Effector memory CD8-positive, alpha-beta T cell (primary cell): ENCODE data around the gene SMAD9.

Experiments used
- ATAC-seq: fragments of 150-1000 bp; cut with Tn5 transposase; replicated peaks from 2 replicates; pipeline ENCODE4 v1.10.0; 2021; ENCODE audit warnings: mild to moderate bottlenecking, moderate library complexity
- DNase-seq, 3 experiments: peaks; one replicate each; pipeline ENCODE4 v3.0.0; 2021
- H3K27ac Mint-ChIP-seq, 2 donors: one replicate each; pipeline ENCODE4 v1.8.0; 2022; ENCODE audit warnings: mild to moderate bottlenecking in 2 of 2, mixed read lengths in 2 of 2, moderate library complexity in 2 of 2
- H3K27me3 Mint-ChIP-seq, 2 donors: one replicate each; pipeline ENCODE4 v1.8.0; 2022; ENCODE audit warnings: mixed read lengths in 2 of 2
- H3K36me3 Mint-ChIP-seq: one replicate; pipeline ENCODE4 v1.8.0; 2022; ENCODE audit warnings: mild to moderate bottlenecking, moderate library complexity, mixed read lengths; ENCODE audit not compliant: insufficient read depth
- H3K4me1 Mint-ChIP-seq, 2 donors: one replicate each; pipeline ENCODE4 v1.8.0; 2022; ENCODE audit warnings: low read depth in 2 of 2, mixed read lengths in 2 of 2
- H3K4me3 Mint-ChIP-seq, 2 donors: one replicate each; pipeline ENCODE4 v1.8.0; 2022; ENCODE audit warnings: mild to moderate bottlenecking in 2 of 2, mixed read lengths in 2 of 2, moderate library complexity in 2 of 2
- H3K9me3 Mint-ChIP-seq, 2 donors: one replicate each; pipeline ENCODE4 v1.8.0; 2022; ENCODE audit warnings: mixed read lengths in 2 of 2

The SMAD9 gene

DNA sequence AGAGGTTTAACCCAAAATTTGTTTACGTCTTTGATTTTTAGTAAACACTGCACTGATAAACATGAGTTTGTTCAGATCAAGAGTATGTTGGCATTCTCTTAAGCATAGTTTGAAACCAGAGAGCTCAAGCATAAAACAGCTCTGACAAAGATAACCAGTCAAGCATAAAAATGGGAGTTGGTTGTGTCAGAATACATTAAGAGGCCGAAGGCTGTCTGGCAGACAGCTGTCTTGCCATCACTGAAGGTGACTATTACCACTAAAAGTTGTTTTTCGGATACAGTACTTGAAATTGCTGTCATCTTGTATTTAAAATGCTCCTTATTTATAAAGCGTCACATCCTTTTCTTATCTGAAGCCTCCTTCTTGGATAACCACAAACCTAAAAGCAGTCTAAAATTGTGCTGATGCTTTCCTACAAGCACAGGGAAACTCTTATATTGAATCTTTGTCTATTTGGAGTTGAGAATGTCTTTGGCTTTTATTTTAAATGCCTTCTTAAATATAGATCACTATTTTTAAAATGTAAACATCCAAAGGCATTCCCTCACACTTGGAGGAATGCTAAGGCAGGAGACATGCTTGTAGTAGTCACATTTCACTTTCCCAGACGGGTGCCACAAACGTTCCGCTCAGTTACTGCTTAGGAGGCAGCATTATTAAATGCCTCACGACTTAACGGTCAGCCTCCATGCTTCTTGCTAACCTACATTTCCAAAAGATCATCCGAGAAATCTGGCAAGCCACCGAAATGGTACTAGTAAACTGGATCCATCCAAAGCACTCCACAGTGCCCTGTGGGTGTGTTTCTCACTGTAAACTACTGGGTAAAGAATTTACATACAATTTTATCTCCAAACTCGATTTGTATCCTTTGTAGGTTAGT, 1.5 kb downstream of the SMAD9 start:
- Mint-ChIP-seq H3K4me1 (peaks cover 6 to 9% of the 10 kb centered on the region in 2 donors), H3K36me3 (peaks cover 2% of the 10 kb centered on the region), H3K27ac (no peak overlapping the region), H3K27me3 (peaks cover 69 to 76% of the 10 kb centered on the region in 2 donors), H3K4me3 (peak overlapping the region; percentile 31 to 36), H3K9me3 (no peaks in the 10 kb centered on the region)
- DNase-seq: no peak
- no peak for ATAC-seq

DNA sequence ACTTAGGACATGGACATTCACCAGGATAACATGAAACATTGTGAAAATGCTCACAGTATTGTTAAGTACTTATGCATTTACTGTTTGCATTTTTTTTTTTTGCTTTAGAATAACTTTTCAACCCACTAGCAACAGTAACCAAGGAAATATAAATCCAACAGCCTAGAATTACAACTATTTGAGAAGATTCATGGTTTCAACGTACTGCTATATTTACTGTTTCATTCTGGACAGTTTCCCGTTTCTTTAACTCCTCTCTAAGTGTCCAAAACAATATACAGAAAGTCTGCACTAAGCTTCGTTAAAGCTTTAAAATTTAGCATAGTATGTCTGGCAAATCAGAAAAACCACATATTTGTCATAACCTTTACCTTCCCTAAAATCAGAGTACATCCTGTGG, 2.7 kb downstream of the SMAD9 start:
- Mint-ChIP-seq H3K4me3 (no peak overlapping the region), H3K27me3 (peaks cover 72 to 76% of the 10 kb centered on the region in 2 donors), H3K9me3 (no peaks in the 10 kb centered on the region), H3K27ac (no peak overlapping the region), H3K36me3 (peaks cover 2% of the 10 kb centered on the region), H3K4me1 (peaks cover 6 to 9% of the 10 kb centered on the region in 2 donors)
- ATAC-seq (no peak), DNase-seq (no peak)

DNA sequence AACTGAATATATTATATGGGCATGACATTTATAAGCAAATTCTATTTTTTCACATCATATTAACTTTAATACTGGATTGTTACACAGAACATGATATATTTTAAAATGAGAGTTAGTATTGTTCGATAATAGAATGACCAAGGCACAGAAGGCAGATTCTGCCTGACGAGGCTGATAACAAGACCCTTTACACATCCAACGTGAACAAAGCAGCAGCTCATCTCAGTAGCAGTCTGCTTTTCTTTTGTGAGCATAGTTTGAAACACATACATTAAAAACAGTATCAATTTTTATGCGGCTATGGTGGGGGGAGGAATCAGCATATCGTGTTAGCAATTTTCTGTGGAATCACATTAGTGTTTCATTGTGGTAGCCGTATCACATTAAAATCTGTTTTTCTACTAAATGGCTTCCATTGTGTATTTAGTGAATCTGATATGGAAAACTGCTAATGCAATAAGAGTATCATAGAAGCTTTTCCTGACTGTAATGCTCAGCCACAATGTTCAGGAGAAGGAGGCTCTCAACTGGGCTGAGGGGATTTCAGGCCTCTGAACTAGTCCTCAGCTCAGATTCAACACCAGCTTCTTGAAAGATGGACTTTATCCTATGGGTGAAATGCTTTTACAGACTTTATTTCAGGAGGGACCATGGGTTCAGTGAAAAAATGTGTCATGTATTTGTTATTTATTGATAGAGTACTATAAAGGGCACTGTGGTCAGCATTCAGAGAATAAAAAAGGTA, 4.0 kb downstream of the SMAD9 start:
- peaks cover 65 to 69% of the 10 kb centered on the region in 2 donors for H3K27me3 Mint-ChIP-seq
- ATAC-seq: no peak
- no peak for DNase-seq
- peaks cover 6 to 9% of the 10 kb centered on the region in 2 donors for H3K4me1 Mint-ChIP-seq
- H3K9me3 Mint-ChIP-seq: no peaks in the 10 kb centered on the region
- H3K4me3 Mint-ChIP-seq: no peak overlapping the region
- no peak overlapping the region for H3K27ac Mint-ChIP-seq
- peaks cover 2% of the 10 kb centered on the region for H3K36me3 Mint-ChIP-seq

DNA sequence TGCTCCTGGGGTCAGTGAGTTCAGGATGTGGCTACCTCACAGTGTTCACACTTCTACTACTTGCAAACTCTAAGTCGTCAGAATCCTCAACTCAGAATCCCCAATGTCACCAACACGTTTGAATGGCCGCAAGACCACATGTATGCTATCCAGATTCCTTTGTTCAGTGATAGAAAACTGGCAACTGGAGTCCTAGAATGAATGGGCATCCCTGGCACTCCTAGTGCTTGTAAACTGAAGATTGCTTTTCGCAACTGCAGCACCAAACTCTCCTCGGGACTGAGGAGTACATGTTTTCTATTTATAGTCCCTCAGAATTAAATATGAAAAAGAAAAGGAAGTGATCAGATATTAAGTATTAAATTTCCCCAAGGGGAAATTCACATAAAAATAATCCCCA, 4.9 kb downstream of the SMAD9 start:
- peaks cover 66 to 67% of the 10 kb centered on the region in 2 donors for H3K27me3 Mint-ChIP-seq
- no peak overlapping the region for H3K27ac Mint-ChIP-seq
- H3K9me3 Mint-ChIP-seq: no peaks in the 10 kb centered on the region
- no peak overlapping the region for H3K4me3 Mint-ChIP-seq
- peaks cover 3 to 6% of the 10 kb centered on the region in 2 donors for H3K4me1 Mint-ChIP-seq
- no peak for DNase-seq
- H3K36me3 Mint-ChIP-seq: peaks cover 2% of the 10 kb centered on the region
- ATAC-seq: no peak

DNA sequence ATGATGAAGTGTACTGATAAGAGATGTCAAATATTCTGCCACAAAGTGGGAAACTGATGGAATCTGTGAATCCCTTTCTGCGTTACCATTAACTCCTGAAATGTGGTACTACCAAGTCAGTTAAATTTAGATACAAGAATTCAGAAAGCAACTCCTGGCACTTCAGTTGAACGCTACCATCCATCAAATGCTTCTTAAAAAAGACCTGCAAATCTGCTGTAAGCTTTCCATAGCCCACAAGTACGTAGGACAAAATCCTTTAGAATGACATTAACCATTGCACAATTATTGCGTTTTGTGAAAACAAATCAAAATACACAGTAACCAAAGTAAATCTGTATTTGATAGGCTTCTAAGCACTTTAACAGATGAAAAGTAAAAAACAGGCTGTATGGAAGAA, 5.4 kb downstream of the SMAD9 start:
- Mint-ChIP-seq H3K4me1 (peaks cover 3 to 6% of the 10 kb centered on the region in 2 donors), H3K4me3 (no peak overlapping the region), H3K36me3 (peaks cover 2% of the 10 kb centered on the region), H3K9me3 (no peaks in the 10 kb centered on the region), H3K27me3 (peaks cover 67% of the 10 kb centered on the region in 2 donors), H3K27ac (no peak overlapping the region)
- ATAC-seq (no peak), DNase-seq (no peak)

DNA sequence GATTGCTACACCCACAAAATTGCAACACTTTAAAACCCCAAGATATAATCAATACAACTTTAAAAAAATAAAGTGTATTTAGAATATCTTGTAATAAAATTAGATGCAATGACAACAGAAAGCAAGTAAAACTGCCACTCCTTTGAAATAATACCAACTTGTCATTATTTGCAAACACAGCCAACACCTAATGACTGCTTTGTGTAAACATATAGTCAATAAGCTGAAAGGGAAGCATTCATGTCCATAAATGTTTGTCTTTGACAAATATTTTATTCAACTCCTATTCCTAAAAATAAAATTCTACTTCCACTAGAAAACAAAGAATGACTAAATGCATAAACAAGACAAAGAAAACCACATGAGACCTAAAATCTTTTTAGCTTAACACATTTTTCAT, 6.6 kb downstream of the SMAD9 start:
- H3K4me1 Mint-ChIP-seq: no peaks in the 10 kb centered on the region
- peaks cover 2% of the 10 kb centered on the region for H3K36me3 Mint-ChIP-seq
- ATAC-seq: no peak
- H3K27me3 Mint-ChIP-seq: peaks cover 57 to 58% of the 10 kb centered on the region in 2 donors
- DNase-seq: no peak
- H3K4me3 Mint-ChIP-seq: no peak overlapping the region
- H3K27ac Mint-ChIP-seq: no peak overlapping the region
- no peaks in the 10 kb centered on the region for H3K9me3 Mint-ChIP-seq

DNA sequence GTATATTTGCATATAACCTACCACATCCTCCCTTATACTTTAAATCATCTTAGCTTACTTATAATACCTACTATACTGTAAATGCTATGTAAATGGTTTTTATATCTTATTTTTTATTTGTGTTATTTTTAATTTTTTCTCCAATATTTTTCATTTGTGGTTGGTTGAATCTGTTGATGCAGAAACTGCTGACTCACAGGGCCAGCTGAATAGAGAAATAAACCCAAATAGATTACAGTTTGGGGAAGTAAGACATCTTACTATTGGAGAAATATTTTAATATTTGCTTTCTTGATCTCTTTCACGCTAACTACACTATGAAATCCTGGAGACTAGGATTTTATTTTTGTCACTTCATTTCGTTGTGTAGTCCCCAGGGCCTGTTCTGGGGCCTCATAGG, 7.1 kb downstream of the SMAD9 start:
- ATAC-seq (no peak), DNase-seq (no peak)
- Mint-ChIP-seq H3K27me3 (peaks cover 52 to 54% of the 10 kb centered on the region in 2 donors), H3K9me3 (no peaks in the 10 kb centered on the region), H3K27ac (no peak overlapping the region), H3K36me3 (peaks cover 2% of the 10 kb centered on the region), H3K4me3 (no peak overlapping the region), H3K4me1 (no peaks in the 10 kb centered on the region)

DNA sequence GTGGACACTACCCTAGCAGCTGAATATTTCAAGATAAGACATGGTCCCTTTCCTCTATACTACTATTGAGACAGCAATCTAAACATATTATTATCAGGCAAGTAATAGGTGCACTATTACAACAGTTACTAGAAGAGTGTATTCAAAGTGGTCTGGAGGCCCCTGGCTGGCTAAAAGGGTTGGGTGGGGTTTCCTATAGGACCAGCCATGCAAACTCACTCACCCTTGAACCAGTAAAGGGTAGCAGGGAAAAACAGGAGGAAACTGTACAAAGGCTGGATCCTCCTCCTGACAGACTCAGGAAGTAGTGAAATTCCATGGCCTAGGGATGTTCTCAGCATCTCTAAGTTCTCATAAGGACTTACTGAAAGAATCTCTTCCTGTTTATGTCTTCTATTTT, 7.7 kb downstream of the SMAD9 start:
- H3K27me3 Mint-ChIP-seq: peaks cover 46 to 50% of the 10 kb centered on the region in 2 donors
- no peaks in the 10 kb centered on the region for H3K4me1 Mint-ChIP-seq
- no peak overlapping the region for H3K27ac Mint-ChIP-seq
- peaks cover 2% of the 10 kb centered on the region for H3K36me3 Mint-ChIP-seq
- DNase-seq: no peak
- no peak for ATAC-seq
- no peaks in the 10 kb centered on the region for H3K9me3 Mint-ChIP-seq
- no peak overlapping the region for H3K4me3 Mint-ChIP-seq

DNA sequence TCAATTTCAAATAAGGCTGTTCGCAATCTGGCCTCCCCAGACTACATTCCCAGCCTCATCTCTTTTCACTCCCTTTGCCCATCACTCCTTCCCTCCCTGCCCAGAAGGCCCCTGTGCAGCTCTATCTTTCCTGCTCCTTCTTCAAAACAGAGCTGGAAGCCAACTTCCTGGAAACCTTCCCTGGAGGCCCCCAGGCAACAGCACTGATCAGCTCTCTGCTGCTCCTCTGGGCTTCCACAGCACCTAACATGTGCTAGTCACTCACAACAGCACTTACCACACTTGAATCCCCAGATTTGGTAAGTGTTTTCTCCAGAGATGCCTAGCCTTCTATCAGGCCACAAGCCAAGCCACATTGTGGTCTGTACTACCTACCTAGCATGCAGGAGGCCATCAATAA, 9.5 kb downstream of the SMAD9 start:
- H3K36me3 Mint-ChIP-seq: no peaks in the 10 kb centered on the region
- DNase-seq (no peak), ATAC-seq (no peak)
- no peaks in the 10 kb centered on the region for H3K4me1 Mint-ChIP-seq
- H3K27me3 Mint-ChIP-seq: peaks cover 30 to 41% of the 10 kb centered on the region in 2 donors
- H3K4me3 Mint-ChIP-seq: no peak overlapping the region
- no peaks in the 10 kb centered on the region for H3K9me3 Mint-ChIP-seq
- no peak overlapping the region for H3K27ac Mint-ChIP-seq

DNA sequence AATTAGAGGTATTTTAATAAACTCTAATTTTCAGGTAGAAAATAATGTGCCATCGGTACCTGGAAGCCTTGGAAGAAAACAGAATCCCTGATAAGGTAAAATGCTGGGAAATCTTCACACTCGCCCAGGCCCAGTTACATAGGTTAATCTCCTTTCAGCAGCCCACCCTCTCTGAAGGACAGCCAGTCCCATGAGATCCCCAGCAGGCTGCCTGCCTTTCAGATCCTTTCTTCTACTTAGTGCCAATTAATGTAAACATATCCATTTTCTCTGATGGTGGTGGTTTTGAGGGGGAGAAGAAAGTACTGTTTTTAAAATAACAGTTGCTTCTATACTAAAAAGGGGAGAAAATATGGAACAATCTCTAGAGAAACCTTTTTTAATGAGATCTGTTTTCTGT, 12.2 kb downstream of the SMAD9 start:
- H3K27ac Mint-ChIP-seq: no peak overlapping the region
- no peak for ATAC-seq
- H3K4me1 Mint-ChIP-seq: no peaks in the 10 kb centered on the region
- H3K36me3 Mint-ChIP-seq: no peaks in the 10 kb centered on the region
- no peaks in the 10 kb centered on the region for H3K9me3 Mint-ChIP-seq
- peaks cover 25 to 38% of the 10 kb centered on the region in 2 donors for H3K27me3 Mint-ChIP-seq
- H3K4me3 Mint-ChIP-seq: no peak overlapping the region
- no peak for DNase-seq

DNA sequence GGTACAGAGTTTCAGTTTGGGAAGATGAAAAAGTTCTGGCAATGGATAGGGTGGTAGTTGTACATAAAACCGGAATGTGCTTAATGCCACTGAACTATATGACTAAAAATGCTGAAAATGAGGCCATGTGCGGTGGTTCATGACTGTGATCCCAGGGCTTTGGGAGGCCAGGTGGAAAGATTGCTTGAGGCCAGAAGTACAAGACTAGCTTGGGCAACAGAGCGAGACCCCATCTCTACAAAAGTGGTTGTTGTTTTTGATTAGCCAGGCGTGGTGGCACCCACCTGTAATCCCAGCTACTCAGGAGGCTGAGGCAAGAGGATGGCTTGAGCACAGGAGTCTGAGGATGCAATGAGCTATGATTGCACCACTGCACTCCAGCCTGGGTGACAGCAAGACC, 12.8 kb downstream of the SMAD9 start:
- DNase-seq (no peak), ATAC-seq (no peak)
- no peak overlapping the region for H3K4me3 Mint-ChIP-seq
- no peaks in the 10 kb centered on the region for H3K36me3 Mint-ChIP-seq
- H3K27ac Mint-ChIP-seq: no peak overlapping the region
- no peaks in the 10 kb centered on the region for H3K9me3 Mint-ChIP-seq
- no peaks in the 10 kb centered on the region for H3K4me1 Mint-ChIP-seq
- H3K27me3 Mint-ChIP-seq: peaks cover 25 to 32% of the 10 kb centered on the region in 2 donors

DNA sequence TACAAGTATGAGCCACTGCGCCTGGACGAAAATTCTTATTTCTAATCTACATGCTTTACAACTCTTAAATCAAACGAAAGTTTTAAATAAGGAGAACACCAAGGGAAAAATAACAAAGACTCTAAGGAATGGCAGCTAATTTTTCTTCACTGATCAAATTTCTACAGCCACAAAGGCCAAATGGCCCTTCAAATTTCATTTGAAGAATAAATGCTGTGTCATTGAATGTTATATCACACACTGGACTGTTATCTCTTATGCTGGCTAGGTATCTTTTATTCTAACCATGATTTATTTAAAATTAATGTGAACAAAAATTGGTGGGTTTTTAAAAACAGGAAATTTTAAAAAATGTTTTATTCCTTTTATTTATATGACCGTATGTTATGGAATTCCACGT, 14.1 kb downstream of the SMAD9 start:
- no peaks in the 10 kb centered on the region for H3K4me1 Mint-ChIP-seq
- H3K27ac Mint-ChIP-seq: no peak overlapping the region
- DNase-seq: no peak
- peaks cover 24 to 28% of the 10 kb centered on the region in 2 donors for H3K27me3 Mint-ChIP-seq
- H3K36me3 Mint-ChIP-seq: no peaks in the 10 kb centered on the region
- no peak overlapping the region for H3K4me3 Mint-ChIP-seq
- no peak for ATAC-seq
- no peaks in the 10 kb centered on the region for H3K9me3 Mint-ChIP-seq

DNA sequence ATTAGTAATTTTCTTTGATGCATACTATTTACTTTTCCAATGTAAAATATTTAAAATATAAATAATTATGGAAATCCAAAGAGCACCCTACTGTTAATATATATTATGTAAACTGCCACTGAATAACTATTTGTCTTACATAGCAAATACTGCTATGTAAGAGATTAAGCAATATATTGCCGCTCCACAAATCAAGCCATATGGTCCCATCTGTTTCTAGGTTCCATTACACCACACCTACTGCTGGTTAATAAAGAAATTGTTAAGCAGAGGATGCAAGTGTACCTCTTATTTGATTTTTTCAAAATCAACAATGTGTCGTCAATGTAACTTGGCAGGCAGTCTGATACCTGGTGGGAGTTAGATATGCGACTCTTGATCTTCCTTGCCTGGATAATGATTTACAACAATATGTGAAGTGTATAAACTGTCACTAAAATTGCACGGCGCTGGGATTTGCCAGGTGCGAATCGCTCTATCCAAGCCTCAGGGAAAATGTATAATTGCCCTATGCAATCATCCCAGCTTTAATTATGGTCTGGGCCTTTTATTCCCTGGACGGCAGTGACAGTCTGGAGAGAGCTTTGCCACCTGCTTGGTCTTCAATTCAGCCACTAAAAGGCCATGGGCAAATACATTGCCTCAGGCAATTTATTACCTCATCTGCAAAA, 16.0 kb downstream of the SMAD9 start:
- ATAC-seq: no peak
- H3K27ac Mint-ChIP-seq: no peak overlapping the region
- no peaks in the 10 kb centered on the region for H3K4me1 Mint-ChIP-seq
- H3K9me3 Mint-ChIP-seq: no peaks in the 10 kb centered on the region
- H3K27me3 Mint-ChIP-seq: peaks cover 17 to 39% of the 10 kb centered on the region in 2 donors
- DNase-seq: no peak
- H3K4me3 Mint-ChIP-seq: no peak overlapping the region
- no peaks in the 10 kb centered on the region for H3K36me3 Mint-ChIP-seq
